ENCODE measurements around the gene MESP1. TPM values are rescaled to one million over a fixed set of nuclear protein-coding genes. Genes with fewer than 3 reads are reported as not detected.
"Not testable (repeated sequence)": the region's sequence is repeated elsewhere in the genome, so short reads cannot be mapped to it uniquely, and the experiment has no call there.

MESP1 gene
- total RNA-seq, 1 experiment from 2014 or later = 32.9 TPM

DNA sequence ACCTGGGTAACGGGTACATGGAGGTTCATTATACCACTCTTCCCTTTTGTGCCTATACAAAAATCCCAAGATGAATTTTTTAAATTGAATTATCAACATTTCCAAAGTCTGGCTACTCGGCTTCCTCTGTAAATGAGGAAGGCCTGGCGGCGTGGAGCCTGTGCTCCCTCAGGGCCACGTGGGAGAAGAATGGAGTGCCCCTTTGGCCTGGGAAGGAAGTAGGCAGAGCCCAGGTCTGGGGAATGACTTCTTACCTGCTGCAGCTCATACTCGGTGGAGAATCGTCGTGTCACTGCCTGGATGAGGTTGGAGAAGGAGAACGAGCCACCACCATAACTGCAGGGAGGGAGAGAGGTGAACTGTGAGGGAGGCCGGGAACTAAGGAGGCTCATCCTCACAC lies 39.2 kb upstream of the MESP1 start:
- no peak overlapping the region for H3K4me3 ChIP-seq (ENCODE audit: low read length)
- H3K27me3 ChIP-seq (ENCODE audit: low read length) = no peaks in the 10 kb centered on the region
- CTCF ChIA-PET = no interaction called here
- H3K4me2 ChIP-seq (ENCODE audit: low read length) = no peak overlapping the region
- intact Hi-C loops (cut with micrococcal nuclease) = no loop called here
- no peak overlapping the region for H3K9ac ChIP-seq (ENCODE audit: low read length)
- H2AFZ ChIP-seq (ENCODE audit: low read length) = no peak overlapping the region
- 0 out of 2 replicates have a peak, but pooled peaks cover 2% of the 10 kb centered on the region for H3K36me3 ChIP-seq (ENCODE audit: low read depth, low read length)
- H3K79me2 ChIP-seq (ENCODE audit: low read length) = no peaks in the 10 kb centered on the region
- H3F3A ChIP-seq (ENCODE audit: low read length, unreplicated experiment) = no peaks in the 10 kb centered on the region
- DNase-seq (no peak), ATAC-seq (no peak)
- H4K20me1 ChIP-seq (ENCODE audit: low read length) = no peaks in the 10 kb centered on the region
- no peak overlapping the region for H3K27ac ChIP-seq (ENCODE audit: low read length)
- no peaks in the 10 kb centered on the region for H3K9me3 ChIP-seq (ENCODE audit: low read length)
- no TSS peak for BruUV-seq (replicated peaks)
- POLR2A ChIA-PET (ENCODE audit: unreplicated experiment) = no interaction called here
- peaks cover 20% of the 10 kb centered on the region for H3K4me1 ChIP-seq (ENCODE audit: insufficient read depth, low read length)
- no peaks in the 10 kb centered on the region for H3K9me2 ChIP-seq (replicated peaks; ENCODE audit: low read length)
- TF ChIP-seq EZH2 (IDR thresholded peaks at IDR 0.05; ENCODE audit: low read length, unreplicated experiment) = no peak
- TF ChIP-seq, protein P1, sequence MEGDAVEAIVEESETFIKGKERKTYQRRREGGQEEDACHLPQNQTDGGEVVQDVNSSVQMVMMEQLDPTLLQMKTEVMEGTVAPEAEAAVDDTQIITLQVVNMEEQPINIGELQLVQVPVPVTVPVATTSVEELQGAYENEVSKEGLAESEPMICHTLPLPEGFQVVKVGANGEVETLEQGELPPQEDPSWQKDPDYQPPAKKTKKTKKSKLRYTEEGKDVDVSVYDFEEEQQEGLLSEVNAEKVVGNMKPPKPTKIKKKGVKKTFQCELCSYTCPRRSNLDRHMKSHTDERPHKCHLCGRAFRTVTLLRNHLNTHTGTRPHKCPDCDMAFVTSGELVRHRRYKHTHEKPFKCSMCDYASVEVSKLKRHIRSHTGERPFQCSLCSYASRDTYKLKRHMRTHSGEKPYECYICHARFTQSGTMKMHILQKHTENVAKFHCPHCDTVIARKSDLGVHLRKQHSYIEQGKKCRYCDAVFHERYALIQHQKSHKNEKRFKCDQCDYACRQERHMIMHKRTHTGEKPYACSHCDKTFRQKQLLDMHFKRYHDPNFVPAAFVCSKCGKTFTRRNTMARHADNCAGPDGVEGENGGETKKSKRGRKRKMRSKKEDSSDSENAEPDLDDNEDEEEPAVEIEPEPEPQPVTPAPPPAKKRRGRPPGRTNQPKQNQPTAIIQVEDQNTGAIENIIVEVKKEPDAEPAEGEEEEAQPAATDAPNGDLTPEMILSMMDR (conservative IDR thresholded peaks at IDR 0.05; ENCODE audit: low read depth, low read length) = no peak
- TF ChIP-seq EZH2phosphoT487 (IDR thresholded peaks at IDR 0.05; ENCODE audit: borderline replicate concordance, low read length) = no peak

DNA sequence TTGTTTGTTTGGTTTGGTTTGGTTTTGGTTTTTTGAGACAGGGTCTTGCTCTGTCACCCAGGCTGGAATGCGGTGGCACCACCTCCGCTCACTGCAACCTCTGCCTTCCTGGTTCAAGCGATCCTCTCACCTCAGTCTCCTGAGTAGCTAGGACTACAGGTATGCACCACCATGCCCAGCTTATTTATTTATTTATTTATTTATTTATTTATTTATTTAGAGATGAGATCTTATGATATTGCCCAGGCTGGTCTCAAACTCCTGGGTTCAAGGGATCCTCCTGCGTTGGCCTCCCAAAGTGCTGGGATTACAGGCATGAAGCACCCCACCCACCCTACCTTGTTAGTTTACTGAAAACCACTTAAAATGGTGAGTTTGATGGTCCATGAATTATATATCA lies 37.5 kb upstream of the MESP1 start:
- H3K9me3 ChIP-seq (ENCODE audit: low read length); H3K36me3 ChIP-seq (ENCODE audit: low read depth, low read length); POLR2A ChIA-PET (ENCODE audit: unreplicated experiment); H3K9ac ChIP-seq (ENCODE audit: low read length); H2AFZ ChIP-seq (ENCODE audit: low read length); H3K9me2 ChIP-seq (replicated peaks; ENCODE audit: low read length); H3K27me3 ChIP-seq (ENCODE audit: low read length); H3K27ac ChIP-seq (ENCODE audit: low read length); H3K4me3 ChIP-seq (ENCODE audit: low read length); CTCF ChIA-PET; H3K79me2 ChIP-seq (ENCODE audit: low read length); DNase-seq; H3K4me2 ChIP-seq (ENCODE audit: low read length); H4K20me1 ChIP-seq (ENCODE audit: low read length); H3F3A ChIP-seq (ENCODE audit: low read length, unreplicated experiment); BruUV-seq (replicated peaks); intact Hi-C loops (cut with micrococcal nuclease); ATAC-seq: not testable (repeated sequence)
- H3K4me1 ChIP-seq (ENCODE audit: insufficient read depth, low read length) = peaks cover 28% of the 10 kb centered on the region

DNA sequence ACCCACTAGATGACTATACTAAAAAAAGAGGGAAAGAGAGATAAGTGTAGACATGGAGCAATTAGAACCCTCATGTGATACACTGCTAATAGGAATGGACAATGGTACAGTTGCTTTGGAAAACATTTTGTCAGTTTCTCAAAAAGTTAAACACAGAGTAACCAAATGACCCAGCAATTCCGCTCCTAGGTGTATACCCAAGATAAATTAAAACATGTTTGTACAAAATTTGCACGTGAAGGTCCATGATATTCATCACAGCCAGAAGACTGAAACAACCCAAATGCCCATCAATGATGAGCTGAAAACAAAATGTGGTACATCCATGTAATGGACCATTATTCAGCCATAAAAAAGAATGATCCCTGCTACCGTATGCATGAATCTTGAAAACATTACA lies 36.9 kb upstream of the MESP1 start:
- DNase-seq = no peak
- no TSS peak for BruUV-seq (replicated peaks)
- intact Hi-C loops (cut with micrococcal nuclease) = no loop called here
- no peak overlapping the region for H3K4me3 ChIP-seq (ENCODE audit: low read length)
- no peak overlapping the region for H2AFZ ChIP-seq (ENCODE audit: low read length)
- no peak for ATAC-seq
- TF ChIP-seq EZH2phosphoT487 (IDR thresholded peaks at IDR 0.05; ENCODE audit: borderline replicate concordance, low read length) (no peak), EZH2 (IDR thresholded peaks at IDR 0.05; ENCODE audit: low read length, unreplicated experiment) (no peak)
- TF ChIP-seq, protein P1 (conservative IDR thresholded peaks at IDR 0.05; ENCODE audit: low read depth, low read length) = no peak
- H3K4me2 ChIP-seq (ENCODE audit: low read length) = no peak overlapping the region
- POLR2A ChIA-PET (ENCODE audit: unreplicated experiment) = no interaction called here
- H3K79me2 ChIP-seq (ENCODE audit: low read length) = no peaks in the 10 kb centered on the region
- no peak overlapping the region for H3K27ac ChIP-seq (ENCODE audit: low read length)
- no peaks in the 10 kb centered on the region for H3K9me2 ChIP-seq (replicated peaks; ENCODE audit: low read length)
- no peaks in the 10 kb centered on the region for H4K20me1 ChIP-seq (ENCODE audit: low read length)
- CTCF ChIA-PET = no interaction called here
- 0 out of 2 replicates have a peak, but pooled peaks cover 2% of the 10 kb centered on the region for H3K36me3 ChIP-seq (ENCODE audit: low read depth, low read length)
- H3F3A ChIP-seq (ENCODE audit: low read length, unreplicated experiment) = no peaks in the 10 kb centered on the region
- H3K9me3 ChIP-seq (ENCODE audit: low read length) = no peaks in the 10 kb centered on the region
- no peak overlapping the region for H3K9ac ChIP-seq (ENCODE audit: low read length)
- no peaks in the 10 kb centered on the region for H3K27me3 ChIP-seq (ENCODE audit: low read length)
- H3K4me1 ChIP-seq (ENCODE audit: insufficient read depth, low read length) = peaks cover 30% of the 10 kb centered on the region

Data from PC-3 (cell line).